ENCODE results near the gene PHF19. TPM values are rescaled to one million over a fixed set of nuclear protein-coding genes. Genes with fewer than 3 reads are reported as not detected.

Gene PHF19
- total RNA-seq, 4 donors from 2014 or later = 6.7 to 11.1 (median 9.3) TPM

GRCh38 chr9:120898396-120898795 lies 21.4 kb upstream of the PHF19 start:
- in situ Hi-C loops (cut with MboI; ENCODE audit: low pct_ligation_motif_present in 1 of 4, low pct_unique_long_range_greater_than_20kb in 1 of 4, low sequenced_read_pairs in 3 of 4) (no loop called here), intact Hi-C loops (cut with DNase I; ENCODE audit: low total_unique reads) (no loop called here)
- WGBS, 2 donors (ENCODE audit: low coverage in 1 of 2) = 71 to 94% methylated on average over 1 to 3 of the region's 3 CpGs
- Histone ChIP-seq H3K4me3 (no peak overlapping the region), H3K36me3 (no peaks in the 10 kb centered on the region), H3K9me3 (no peaks in the 10 kb centered on the region), H3K4me1 (peaks cover 2 to 18% (median 9%) of the 10 kb centered on the region in 4 donors), H3K27me3 (no peaks in the 10 kb centered on the region), H3K27ac (no peak overlapping the region)
- TF ChIP-seq POLR2A (IDR thresholded peaks at IDR 0.05) (no peak), CTCF (IDR thresholded peaks at IDR 0.05) (no peak), POLR2AphosphoS5 (IDR thresholded peaks at IDR 0.05) (no peak), EP300 (IDR thresholded peaks at IDR 0.05; ENCODE audit: low read depth) (no peak)
- DNase-seq = no peak

- peaks cover 9 to 40% (median 16%) of the 10 kb centered on the region in 4 donors for H3K4me1 ChIP-seq
- no peak overlapping the region for H3K27ac ChIP-seq
- no peak for DNase-seq
- TF ChIP-seq EP300 (IDR thresholded peaks at IDR 0.05; ENCODE audit: low read depth) (no peak), POLR2A (IDR thresholded peaks at IDR 0.05) (no peak), CTCF (IDR thresholded peaks at IDR 0.05) (no peak), POLR2AphosphoS5 (IDR thresholded peaks at IDR 0.05) (no peak)
- H3K4me3 ChIP-seq = no peak overlapping the region
- intact Hi-C loops (cut with DNase I; ENCODE audit: low total_unique reads) (no loop called here), in situ Hi-C loops (cut with MboI; ENCODE audit: low pct_ligation_motif_present in 1 of 4, low pct_unique_long_range_greater_than_20kb in 1 of 4, low sequenced_read_pairs in 3 of 4) (no loop called here)
- no peaks in the 10 kb centered on the region for H3K9me3 ChIP-seq
- 79 to 100% methylated on average over 2 of the region's 2 CpGs for WGBS, 2 donors (ENCODE audit: low coverage in 1 of 2)
- H3K27me3 ChIP-seq = no peaks in the 10 kb centered on the region
- no peaks in the 10 kb centered on the region for H3K36me3 ChIP-seq
These were observed 19.0 kb upstream of the PHF19 start for GRCh38 chr9:120895951-120896350.

- 82 to 100% methylated on average over 1 to 63 of the region's 63 CpGs for WGBS, 2 donors (ENCODE audit: low coverage in 1 of 2)
- DNase-seq = no peak
- Histone ChIP-seq H3K4me3 (peak overlapping the region in 3 of 4 donors; percentile 8 to 40 (median 24)), H3K27me3 (no peaks in the 10 kb centered on the region), H3K4me1 (peaks cover 9 to 47% (median 24%) of the 10 kb centered on the region in 4 donors), H3K27ac (peak overlapping the region; percentile 51 to 70 (median 60)), H3K9me3 (no peaks in the 10 kb centered on the region), H3K36me3 (no peaks in the 10 kb centered on the region)
- in situ Hi-C loops (cut with MboI; ENCODE audit: low pct_ligation_motif_present in 1 of 4, low pct_unique_long_range_greater_than_20kb in 1 of 4, low sequenced_read_pairs in 3 of 4) = no loop called here
- intact Hi-C loops (cut with DNase I; ENCODE audit: low total_unique reads) = no loop called here
- TF ChIP-seq CTCF (IDR thresholded peaks at IDR 0.05) (no peak), POLR2AphosphoS5 (IDR thresholded peaks at IDR 0.05) (no peak), EP300 (IDR thresholded peaks at IDR 0.05; ENCODE audit: low read depth) (no peak), POLR2A (IDR thresholded peaks at IDR 0.05) (no peak)
These were observed 17.5 kb upstream of the PHF19 start for GRCh38 chr9:120894321-120895148.

- no peaks in the 10 kb centered on the region for H3K36me3 ChIP-seq
- H3K27ac ChIP-seq = peak overlapping the region; percentile 51 to 70 (median 60)
- in situ Hi-C loops (cut with MboI; ENCODE audit: low pct_ligation_motif_present in 1 of 4, low pct_unique_long_range_greater_than_20kb in 1 of 4, low sequenced_read_pairs in 3 of 4) = no loop called here
- WGBS, 2 donors (ENCODE audit: low coverage in 1 of 2) = 70 to 97% methylated on average over 4 to 13 of the region's 13 CpGs
- no peak overlapping the region for H3K4me3 ChIP-seq
- H3K27me3 ChIP-seq = no peaks in the 10 kb centered on the region
- intact Hi-C loops (cut with DNase I; ENCODE audit: low total_unique reads) = no loop called here
- H3K4me1 ChIP-seq = peaks cover 9 to 47% (median 24%) of the 10 kb centered on the region in 4 donors
- no peaks in the 10 kb centered on the region for H3K9me3 ChIP-seq
- TF ChIP-seq POLR2A (IDR thresholded peaks at IDR 0.05) (no peak), POLR2AphosphoS5 (IDR thresholded peaks at IDR 0.05) (no peak), EP300 (IDR thresholded peaks at IDR 0.05; ENCODE audit: low read depth) (no peak), CTCF (IDR thresholded peaks at IDR 0.05) (no peak)
- DNase-seq = no peak
These were observed 16.8 kb upstream of the PHF19 start for GRCh38 chr9:120893611-120894307.
